Activated CD4-positive, alpha-beta memory T cell treated with anti-CD3 and anti-CD28 coated beads, Interleukin-2, amount 10 ng/mL, durations not matched to agents 7 days and 5 days (primary cell): ENCODE measurements around the gene ZNF793. TPM values are rescaled to one million over a fixed set of nuclear protein-coding genes. Genes with fewer than 3 reads are reported as not detected.

Source experiments
- total RNA-seq, 2 experiments: library from RNA; stranded (reverse); gene quantifications; one replicate each; pipeline ENCODE4 v1.2.3, GENCODE V29; 2021

Gene ZNF793
- total RNA-seq, 2 experiments from 2014 or later = 2.1 to 2.3 TPM

Other genes starting within 250 kb of the ZNF793 start
- 1 to 10 TPM; 4.3 to 4.8 TPM for gene ZNF527, start 135.8 kb upstream of the ZNF793 start, total RNA-seq
- gene ZNF569, start 39.5 kb upstream of the ZNF793 start, total RNA-seq = 1 to 10 TPM; 6.4 to 7.6 TPM
- 1 to 10 TPM; 5.0 to 5.7 TPM for gene ZNF570, start 37.6 kb upstream of the ZNF793 start, total RNA-seq
- 1 to 10 TPM; 1.5 to 2.9 TPM for gene ZNF571, start 87.9 kb downstream of the ZNF793 start, total RNA-seq
- 1 to 10 TPM; 1.4 to 1.5 TPM for gene ZNF540, start 87.9 kb downstream of the ZNF793 start, total RNA-seq
- gene ZFP30, start 148.5 kb downstream of the ZNF793 start, total RNA-seq = 10 to 100 TPM; 11.9 to 14.2 TPM
- 1 to 10 TPM; 4.0 to 5.1 TPM for gene ZNF607, start 212.8 kb downstream of the ZNF793 start, total RNA-seq